Ovary (tissue), 9 donors: Measurements from ENCODE around the gene TSPAN16. TPM values are rescaled to one million over a fixed set of nuclear protein-coding genes. Genes with fewer than 3 reads are reported as not detected.
A peak's percentile ranks its signal among the peaks of the same experiment; 100 is the strongest.

ENCODE experiments used
- DNase-seq, 5 donors: peaks; one replicate each; pipeline ENCODE4 v3.0.0-alpha.2; 2019 to 2020
- H3K27ac ChIP-seq, 2 donors: fragments of 200-600 bp; one replicate each; pipeline versions ENCODE4 v1.5.1 to v1.8.0; 2019 to 2022
- H3K27me3 ChIP-seq: fragments of 200-600 bp; one replicate; pipeline ENCODE4 v1.8.0; 2022
- H3K36me3 ChIP-seq: fragments of 200-600 bp; sonication (generic); one replicate; pipeline ENCODE4 v1.5.1; 2019
- H3K4me1 ChIP-seq: one replicate; pipeline ENCODE4 v1.8.1; 2013; ENCODE audit warnings: mild to moderate bottlenecking, moderate library complexity; ENCODE audit not compliant: insufficient read depth
- H3K4me3 ChIP-seq: fragments of 200-600 bp; sonication (generic); one replicate; pipeline ENCODE4 v1.5.1; 2017
- H3K9me3 ChIP-seq, 2 donors: fragments of 200-600 bp in 1 of 2; sonication (generic) in 1 of 2; one replicate each; pipeline versions ENCODE4 v1.5.1 to v1.8.1; 2013 to 2019; ENCODE audit warnings: mild to moderate bottlenecking in 1 of 2, moderate library complexity in 1 of 2
- EP300 ChIP-seq: sonication (generic); formaldehyde crosslinking; IDR thresholded peaks from one replicate; pipeline ENCODE4 v1.6.1; 2017; ENCODE audit warnings: antibody characterized with exemption
- POLR2A ChIP-seq: fragments of 450-650 bp; IDR thresholded peaks from one replicate; pipeline ENCODE4 v1.6.1; 2017; ENCODE audit warnings: antibody characterized with exemption, mild to moderate bottlenecking, moderate library complexity
- WGBS, 3 donors: extraction: QIAGEN DNeasy Blood & Tissue Kit in 1 of 3; methylation state at CpG; one replicate each; pipeline versions ENCODE4 v1.1.5 to v1.1.7; 2013 to 2017; 5-methylcytosine and 5-hydroxymethylcytosine counted together
- intact Hi-C, 4 donors: fragments of 100-400 bp; cut with DNase I; formaldehyde crosslinking; loops; one replicate each; pipeline versions ENCODE4 v1.11.0 to v1.15.1; 2022 to 2023
- polyA plus RNA-seq, 2 donors: library from polyadenylated mRNA; stranded (reverse); fragments of 200-250 nt in 1 of 2; fragments of 350-450 nt in 1 of 2; fragmentation: Illumina TruSeq in 1 of 2; extraction: RNeasy Lipid Tissue Mini Kit (QIAGEN cat#74804) in 1 of 2; gene quantifications; one replicate each; pipeline ENCODE4 v1.2.3, GENCODE V29; 2013 to 2014
- total RNA-seq, 7 donors: library from RNA; depleted of rRNA in 2 of 7; stranded (reverse); fragments of >200 nt in 2 of 7; fragmentation: NEBNext Ultra II Directional in 3 of 7; extraction: Animal tissue kit (Norgen Biotek cat#: 25700) in 3 of 7; gene quantifications; one replicate each; pipeline versions ENCODE4 v1.1.0 to v1.2.4, GENCODE V29; 2016 to 2023
- TF ChIP-seq, protein P1 (sequence below), 3 donors: fragments of 450-650 bp in 2 of 3; fragments of 200-600 bp in 1 of 3; IDR thresholded peaks; one replicate each; pipeline versions ENCODE4 v1.5.1 to v1.8.0; 2016 to 2022; ENCODE audit warnings: antibody characterized with exemption in 3 of 3, mild to moderate bottlenecking in 1 of 3
- donor health status: DM: no; HTN: no; CAD: no; lungs with moderate emphysema.
- donor health status: DM: no; HTN: no; CAD: no.
- donor health status: Bipolar disorder and iron deficiency.
- donor health status: DM: yes; HTN: yes; CAD: no.
- donor health status: DM: no; HTN: no; CAD: no.
- donor health status: DM: yes; HTN: yes; CAD: no.

Gene TSPAN16
- total and polyA plus RNA-seq, 9 donors: not detected

DNA sequence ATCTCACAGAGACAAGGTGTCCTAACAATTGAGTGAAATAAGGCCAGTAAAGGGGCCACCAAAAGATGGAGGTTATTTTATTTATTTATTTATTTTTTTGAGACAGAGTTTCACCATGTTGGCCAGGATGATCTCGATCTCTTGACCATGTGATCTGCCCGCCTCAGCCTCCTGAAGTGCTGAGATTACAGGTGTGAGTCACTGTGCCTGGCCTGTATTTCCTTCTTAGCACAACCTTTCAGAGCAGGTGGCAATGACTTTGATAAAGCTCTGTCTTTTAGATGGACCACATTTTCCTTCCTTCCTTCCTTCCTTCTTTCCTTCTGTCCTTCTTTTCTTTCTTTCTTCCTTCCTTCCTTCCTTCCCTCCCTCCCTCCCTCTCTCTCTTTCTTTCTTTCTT, 22.7 kb upstream of the TSPAN16 start:
- WGBS, 3 donors: 81 to 86% (median 86%) methylated on average over 2 of the region's 2 CpGs
- intact Hi-C loops: no loop called here
- no peak for TF ChIP-seq EP300
- TF ChIP-seq POLR2A: no peak
- TF ChIP-seq, protein P1, sequence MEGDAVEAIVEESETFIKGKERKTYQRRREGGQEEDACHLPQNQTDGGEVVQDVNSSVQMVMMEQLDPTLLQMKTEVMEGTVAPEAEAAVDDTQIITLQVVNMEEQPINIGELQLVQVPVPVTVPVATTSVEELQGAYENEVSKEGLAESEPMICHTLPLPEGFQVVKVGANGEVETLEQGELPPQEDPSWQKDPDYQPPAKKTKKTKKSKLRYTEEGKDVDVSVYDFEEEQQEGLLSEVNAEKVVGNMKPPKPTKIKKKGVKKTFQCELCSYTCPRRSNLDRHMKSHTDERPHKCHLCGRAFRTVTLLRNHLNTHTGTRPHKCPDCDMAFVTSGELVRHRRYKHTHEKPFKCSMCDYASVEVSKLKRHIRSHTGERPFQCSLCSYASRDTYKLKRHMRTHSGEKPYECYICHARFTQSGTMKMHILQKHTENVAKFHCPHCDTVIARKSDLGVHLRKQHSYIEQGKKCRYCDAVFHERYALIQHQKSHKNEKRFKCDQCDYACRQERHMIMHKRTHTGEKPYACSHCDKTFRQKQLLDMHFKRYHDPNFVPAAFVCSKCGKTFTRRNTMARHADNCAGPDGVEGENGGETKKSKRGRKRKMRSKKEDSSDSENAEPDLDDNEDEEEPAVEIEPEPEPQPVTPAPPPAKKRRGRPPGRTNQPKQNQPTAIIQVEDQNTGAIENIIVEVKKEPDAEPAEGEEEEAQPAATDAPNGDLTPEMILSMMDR (IDR thresholded peaks at IDR 0.05): no peak

DNA sequence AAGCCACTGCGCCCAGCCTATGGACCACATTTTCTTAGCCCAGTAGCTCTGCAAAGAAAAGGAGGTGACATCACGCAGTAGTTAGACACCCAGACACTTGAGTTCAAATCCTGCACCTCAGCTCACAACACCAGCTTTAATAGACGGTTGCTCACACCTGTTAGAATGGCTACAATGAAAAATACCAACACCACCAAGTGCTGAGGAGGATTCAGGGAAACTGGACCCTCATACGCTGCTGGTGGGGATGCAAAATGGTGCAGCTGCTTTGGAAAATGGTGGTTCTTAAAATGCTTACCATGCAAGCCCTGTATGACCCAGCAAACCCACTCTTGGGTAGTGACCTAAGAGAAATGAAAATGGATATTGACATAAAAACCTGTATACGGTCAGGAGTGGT, 22.0 kb upstream of the TSPAN16 start:
- Histone ChIP-seq H3K9me3 (no peaks in the 10 kb centered on the region), H3K36me3 (no peaks in the 10 kb centered on the region), H3K4me1 (no peaks in the 10 kb centered on the region), H3K27ac (no peak overlapping the region), H3K4me3 (no peak overlapping the region), H3K27me3 (no peaks in the 10 kb centered on the region)
- WGBS, 3 donors: 84 to 90% (median 88%) methylated on average over 5 of the region's 5 CpGs
- intact Hi-C loops: no loop called here
- DNase-seq: no peak
- no peak for TF ChIP-seq POLR2A
- TF ChIP-seq, protein P1 (IDR thresholded peaks at IDR 0.05): no peak

More for the DNA sequence above, 22.7 kb upstream of the TSPAN16 start:
- H3K9me3 ChIP-seq: no peaks in the 10 kb centered on the region
- DNase-seq: no peak
- no peaks in the 10 kb centered on the region for H3K27me3 ChIP-seq
- no peaks in the 10 kb centered on the region for H3K36me3 ChIP-seq
- H3K27ac ChIP-seq: no peak overlapping the region
- no peaks in the 10 kb centered on the region for H3K4me1 ChIP-seq
- no peak overlapping the region for H3K4me3 ChIP-seq

DNA sequence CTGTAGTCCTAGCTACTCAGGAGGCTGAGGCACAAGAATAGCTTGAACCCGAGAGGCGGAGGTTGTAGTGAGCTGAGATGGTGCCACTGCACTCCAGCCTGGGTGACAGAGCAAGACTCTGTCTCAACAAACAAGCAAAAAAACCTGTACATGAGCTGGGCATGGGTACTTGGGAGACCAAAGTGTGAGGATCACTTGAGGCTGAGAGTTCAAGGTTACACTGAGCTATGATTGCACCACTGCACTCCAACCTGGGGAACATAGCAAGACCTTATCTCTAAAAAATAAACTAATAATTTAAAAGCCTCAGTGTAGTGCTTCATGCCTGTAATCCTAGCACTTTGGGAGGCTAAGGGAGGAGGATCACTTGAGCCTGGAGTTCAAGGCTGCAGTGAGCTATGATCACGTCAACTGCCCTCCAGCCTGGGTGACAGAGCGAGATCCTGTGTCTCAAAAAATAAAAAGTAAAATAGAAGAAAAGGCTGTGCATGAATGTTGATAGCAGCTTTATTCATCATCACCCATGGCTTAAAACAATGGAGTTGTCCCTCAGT, 21.4 kb upstream of the TSPAN16 start:
- TF ChIP-seq, protein P1 (IDR thresholded peaks at IDR 0.05): no peak
- TF ChIP-seq EP300: no peak
- TF ChIP-seq POLR2A: no peak
- no peaks in the 10 kb centered on the region for H3K4me1 ChIP-seq
- H3K27me3 ChIP-seq: no peaks in the 10 kb centered on the region
- DNase-seq: no peak
- H3K4me3 ChIP-seq: no peak overlapping the region
- WGBS, 3 donors: 70 to 84% (median 72%) methylated on average over 4 of the region's 4 CpGs
- intact Hi-C loops: no loop called here
- H3K9me3 ChIP-seq: no peaks in the 10 kb centered on the region
- H3K27ac ChIP-seq: no peak overlapping the region
- no peaks in the 10 kb centered on the region for H3K36me3 ChIP-seq

DNA sequence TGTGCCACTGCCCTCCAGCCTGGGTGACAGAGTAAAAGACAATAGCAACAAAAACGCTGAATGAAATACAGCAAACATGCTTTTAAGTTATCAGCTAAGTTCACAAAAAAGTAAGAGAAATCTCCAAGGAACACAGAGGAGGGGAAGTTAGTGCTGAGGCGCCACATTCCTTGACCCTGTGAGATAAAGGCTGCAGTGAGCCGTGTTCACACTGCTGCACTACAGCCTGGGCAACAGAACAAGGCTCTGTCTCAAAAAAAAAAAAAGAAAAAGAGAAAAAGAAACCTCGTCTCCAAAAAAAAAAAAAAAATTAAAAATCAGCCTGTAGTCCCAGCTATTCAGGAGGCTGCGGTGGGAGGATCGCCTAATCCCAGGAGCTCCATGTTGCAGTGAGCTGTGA, 17.3 kb upstream of the TSPAN16 start:
- H3K36me3 ChIP-seq: no peaks in the 10 kb centered on the region
- intact Hi-C loops: no loop called here
- WGBS, 3 donors: 5 to 18% (median 14%) methylated on average over 6 of the region's 6 CpGs
- H3K4me3 ChIP-seq: no peak overlapping the region
- no peak overlapping the region for H3K27ac ChIP-seq
- no peaks in the 10 kb centered on the region for H3K9me3 ChIP-seq
- H3K4me1 ChIP-seq: no peaks in the 10 kb centered on the region
- TF ChIP-seq POLR2A (no peak), EP300 (no peak)
- TF ChIP-seq, protein P1 (IDR thresholded peaks at IDR 0.05): no peak
- peak in 2 of 5 donors; percentile 43 to 61 for DNase-seq
- no peaks in the 10 kb centered on the region for H3K27me3 ChIP-seq
